ENCODE measurements around the gene KCNS3. TPM values are rescaled to one million over a fixed set of nuclear protein-coding genes. Genes with fewer than 3 reads are reported as not detected.

Gene KCNS3, protein sequence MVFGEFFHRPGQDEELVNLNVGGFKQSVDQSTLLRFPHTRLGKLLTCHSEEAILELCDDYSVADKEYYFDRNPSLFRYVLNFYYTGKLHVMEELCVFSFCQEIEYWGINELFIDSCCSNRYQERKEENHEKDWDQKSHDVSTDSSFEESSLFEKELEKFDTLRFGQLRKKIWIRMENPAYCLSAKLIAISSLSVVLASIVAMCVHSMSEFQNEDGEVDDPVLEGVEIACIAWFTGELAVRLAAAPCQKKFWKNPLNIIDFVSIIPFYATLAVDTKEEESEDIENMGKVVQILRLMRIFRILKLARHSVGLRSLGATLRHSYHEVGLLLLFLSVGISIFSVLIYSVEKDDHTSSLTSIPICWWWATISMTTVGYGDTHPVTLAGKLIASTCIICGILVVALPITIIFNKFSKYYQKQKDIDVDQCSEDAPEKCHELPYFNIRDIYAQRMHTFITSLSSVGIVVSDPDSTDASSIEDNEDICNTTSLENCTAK
- total RNA-seq = 100 to 1,000 TPM in 2 of 5 donors, 10 to 100 TPM in 3; 18.1 to 150 (median 31.0) TPM
- polyA plus RNA-seq = 10 to 100 TPM in 2 of 3 donors, 1 to 10 TPM in 1; 7.6 to 15.0 (median 12.3) TPM
- long read RNA-seq, donor 1, partial matches to known transcripts = 0 of 3 reads
- long read RNA-seq, donor 1, other reads (novel, unspliced or antisense) = 0 of 3 reads
- long read RNA-seq, donor 2, transcript KCNS3-201 (3 exons, 2,333 nt) = major isoform, 5 of 5 reads
- long read RNA-seq, donor 2, partial matches to known transcripts = 0 of 5 reads
- long read RNA-seq, donor 2, other reads (novel, unspliced or antisense) = 0 of 5 reads
- long read RNA-seq, donor 3, partial matches to known transcripts = 0 of 2 reads
- long read RNA-seq, donor 3, other reads (novel, unspliced or antisense) = 0 of 2 reads
- long read RNA-seq, donor 4, partial matches to known transcripts = 0 of 1 reads
- long read RNA-seq, donor 4, other reads (novel, unspliced or antisense) = 0 of 1 reads
- long read RNA-seq, donor 5, partial matches to known transcripts = 0 of 2 reads
- long read RNA-seq, donor 5, other reads (novel, unspliced or antisense) = 0 of 2 reads
- long read RNA-seq, donor 6 = 0 reads
- long read RNA-seq, donor 7, transcript KCNS3-201 (3 exons, 2,333 nt) = major isoform, 6 of 11 reads
- long read RNA-seq, donor 7, partial matches to known transcripts = 5 of 11 reads
- long read RNA-seq, donor 7, other reads (novel, unspliced or antisense) = 0 of 11 reads
- long read RNA-seq, donor 8, partial matches to known transcripts = 0 of 1 reads
- long read RNA-seq, donor 8, other reads (novel, unspliced or antisense) = 0 of 1 reads
- long read RNA-seq, donor 9, partial matches to known transcripts = 0 of 1 reads
- long read RNA-seq, donor 9, other reads (novel, unspliced or antisense) = 0 of 1 reads
- long read RNA-seq, donor 10, partial matches to known transcripts = 0 of 2 reads
- long read RNA-seq, donor 10, other reads (novel, unspliced or antisense) = 0 of 2 reads

DNA sequence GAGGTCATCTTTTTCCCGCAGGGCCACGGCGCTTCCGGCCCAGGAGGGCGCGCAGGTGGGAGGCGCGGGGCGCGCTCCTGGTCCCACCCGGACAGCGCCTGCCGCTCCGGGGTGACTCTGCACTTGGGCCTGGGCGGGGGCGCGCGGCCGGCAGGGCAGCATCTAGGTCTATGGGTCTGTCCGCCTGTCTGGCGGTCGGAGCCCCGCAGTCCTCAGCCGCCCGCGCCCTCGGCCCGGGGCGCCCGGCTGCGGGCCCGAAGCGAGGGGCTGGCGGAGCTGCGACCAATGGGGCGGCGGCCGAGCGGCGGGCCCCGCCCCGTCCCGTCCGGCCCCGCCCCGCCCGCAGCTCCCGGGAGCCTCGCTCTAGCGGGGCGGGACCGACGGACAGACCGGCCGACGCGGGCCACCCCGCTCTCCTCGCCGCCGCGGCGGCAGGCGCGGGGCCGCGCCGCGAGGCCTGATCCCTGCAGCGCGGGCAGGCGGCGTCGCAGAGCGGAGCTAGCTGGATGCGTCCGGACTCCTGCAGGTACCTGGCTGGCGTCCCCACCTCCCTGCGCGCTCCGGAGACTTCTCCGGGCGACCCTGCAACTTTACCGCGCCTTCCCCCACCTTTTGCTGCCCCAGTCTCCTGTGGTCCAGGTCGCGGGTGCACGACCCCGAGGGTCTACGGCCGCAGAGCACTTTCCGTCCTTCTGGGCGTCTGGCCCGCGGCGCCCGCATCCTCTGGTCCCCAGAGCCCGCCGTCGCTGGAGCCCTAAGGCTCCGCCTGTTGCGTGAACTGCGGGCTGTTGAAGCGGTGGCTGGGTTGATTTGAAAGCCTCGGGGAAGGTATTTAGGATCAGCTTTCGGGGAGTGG is at the start of gene KCNS3:
Gene KCNS3, plus strand, starts transcription at position 387 of the 856 bp plus-strand sequence. CDS start 52,342 bp downstream, outside the sequence.
- 1 to 4% (median 1%) methylated on average over 19 to 106 of the region's 106 CpGs for WGBS, 5 donors
- Histone ChIP-seq H3K27ac (peak within 1 kb of the TSS; percentile 66 to 91 (median 83)), H3K9me3 (no peaks in the 10 kb centered on the region), H3K36me3 (no peaks in the 10 kb centered on the region), H3K4me3 (peak within 1 kb of the TSS; percentile 64 to 93 (median 70)), H3K4me1 (peaks cover 15 to 47% (median 35%) of the 10 kb centered on the region in 4 donors), H3K27me3 (peaks cover 0 to 44% (median 3%) of the 10 kb centered on the region in 3 donors)
- TF ChIP-seq POLR2A (IDR thresholded peaks at IDR 0.05) (no peak), POLR2AphosphoS5 (IDR thresholded peaks at IDR 0.05) (peak in 1 of 3 donors; percentile 8), EP300 (IDR thresholded peaks at IDR 0.05) (no peak)
- DNase-seq = peak; percentile 60 to 80
- intact Hi-C loops (cut with DNase I; ENCODE audit: low total_unique reads) = no loop called here

DNA sequence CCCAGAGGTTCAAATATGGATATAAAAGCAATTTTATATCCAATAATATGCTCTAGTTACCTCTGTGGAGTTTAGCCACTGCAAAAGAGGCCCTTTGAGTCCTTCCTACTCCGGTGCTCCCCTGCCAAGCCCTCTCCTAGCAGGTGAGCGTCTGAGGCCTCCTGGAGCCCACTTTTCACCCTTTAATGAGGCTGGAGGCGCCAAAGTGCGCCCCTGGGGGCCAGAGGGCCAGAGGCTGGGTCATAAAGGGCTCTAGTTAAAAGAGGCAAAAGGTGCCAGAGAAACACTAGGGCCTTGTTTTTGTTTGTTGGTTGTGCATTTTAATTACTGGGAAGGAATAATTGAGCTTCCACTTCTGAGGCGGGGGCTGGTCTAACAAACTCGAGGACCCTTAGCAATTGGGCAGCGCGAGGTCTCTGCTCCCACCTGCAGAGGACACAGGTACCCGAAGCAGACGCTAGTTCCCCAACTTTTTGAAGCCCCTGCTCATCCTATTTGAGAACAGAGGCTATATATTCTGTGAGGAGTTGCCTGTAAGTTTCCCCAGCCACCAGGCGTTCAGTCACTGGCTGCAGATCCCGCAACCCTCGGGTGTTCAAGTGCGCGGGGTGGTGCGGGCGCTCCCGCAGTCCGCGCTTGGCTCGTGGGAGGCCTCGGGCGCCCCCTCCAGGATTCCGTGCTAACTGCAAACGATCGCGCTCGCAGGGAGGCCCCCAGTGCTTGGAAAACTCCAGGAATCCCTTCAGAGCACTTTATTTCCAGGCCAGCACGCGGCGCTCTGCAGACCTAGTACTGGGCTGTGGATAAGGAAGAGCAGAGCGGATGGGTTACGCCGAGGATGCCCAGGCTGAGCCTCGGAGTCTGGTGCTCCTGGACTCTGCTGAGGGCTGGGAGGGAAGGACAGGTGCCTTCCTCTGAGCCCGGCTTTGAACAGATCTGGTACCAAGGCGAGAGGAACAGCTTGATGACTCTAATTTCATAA is 48.1 kb upstream of the KCNS3 start:
- H3K36me3 ChIP-seq = no peaks in the 10 kb centered on the region
- H3K27me3 ChIP-seq = peaks cover 0 to 13% (median 7%) of the 10 kb centered on the region in 3 donors
- no peaks in the 10 kb centered on the region for H3K9me3 ChIP-seq
- TF ChIP-seq, protein P1, sequence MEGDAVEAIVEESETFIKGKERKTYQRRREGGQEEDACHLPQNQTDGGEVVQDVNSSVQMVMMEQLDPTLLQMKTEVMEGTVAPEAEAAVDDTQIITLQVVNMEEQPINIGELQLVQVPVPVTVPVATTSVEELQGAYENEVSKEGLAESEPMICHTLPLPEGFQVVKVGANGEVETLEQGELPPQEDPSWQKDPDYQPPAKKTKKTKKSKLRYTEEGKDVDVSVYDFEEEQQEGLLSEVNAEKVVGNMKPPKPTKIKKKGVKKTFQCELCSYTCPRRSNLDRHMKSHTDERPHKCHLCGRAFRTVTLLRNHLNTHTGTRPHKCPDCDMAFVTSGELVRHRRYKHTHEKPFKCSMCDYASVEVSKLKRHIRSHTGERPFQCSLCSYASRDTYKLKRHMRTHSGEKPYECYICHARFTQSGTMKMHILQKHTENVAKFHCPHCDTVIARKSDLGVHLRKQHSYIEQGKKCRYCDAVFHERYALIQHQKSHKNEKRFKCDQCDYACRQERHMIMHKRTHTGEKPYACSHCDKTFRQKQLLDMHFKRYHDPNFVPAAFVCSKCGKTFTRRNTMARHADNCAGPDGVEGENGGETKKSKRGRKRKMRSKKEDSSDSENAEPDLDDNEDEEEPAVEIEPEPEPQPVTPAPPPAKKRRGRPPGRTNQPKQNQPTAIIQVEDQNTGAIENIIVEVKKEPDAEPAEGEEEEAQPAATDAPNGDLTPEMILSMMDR (IDR thresholded peaks at IDR 0.05) = peak in 5 of 7 experiments; percentile 21 to 83 (median 61)
- TF ChIP-seq POLR2A (IDR thresholded peaks at IDR 0.05) = no peak
- peak overlapping the region in 2 of 4 donors; percentile 1 to 28 for H3K4me3 ChIP-seq
- peak; percentile 58 to 90 for DNase-seq
- WGBS, 5 donors = 15 to 20% (median 16%) methylated on average over 29 to 37 of the region's 37 CpGs
- H3K4me1 ChIP-seq = peaks cover 6 to 11% (median 9%) of the 10 kb centered on the region in 4 donors
- intact Hi-C loops (cut with DNase I; ENCODE audit: low total_unique reads) = no loop called here
- no peak overlapping the region for H3K27ac ChIP-seq

DNA sequence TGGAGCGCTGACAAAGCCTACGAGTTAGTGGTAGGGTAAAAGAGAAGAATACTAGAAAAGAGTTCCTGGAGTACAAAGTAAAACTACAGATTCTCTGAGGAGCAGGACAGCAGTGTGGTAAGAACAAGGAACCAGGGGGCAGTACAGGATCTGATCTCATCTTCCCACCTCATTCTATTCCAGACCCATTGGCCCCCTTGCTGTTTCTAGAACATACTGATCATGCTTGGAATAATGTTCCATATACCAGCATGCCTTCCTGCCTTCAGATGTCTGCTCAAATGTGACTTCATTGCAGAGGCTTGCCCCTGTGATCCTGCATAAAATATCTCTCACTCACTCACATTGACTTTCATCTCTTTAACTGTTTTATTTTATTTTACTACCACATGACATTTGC is 43.0 kb upstream of the KCNS3 start:
- peaks cover 0 to 7% (median 1%) of the 10 kb centered on the region in 3 donors for H3K27me3 ChIP-seq
- WGBS, 5 donors = 32 to 84% (median 73%) methylated on average over 2 of the region's 2 CpGs
- TF ChIP-seq, protein P1 (IDR thresholded peaks at IDR 0.05) = no peak
- TF ChIP-seq EP300 (IDR thresholded peaks at IDR 0.05) = no peak
- no peak for TF ChIP-seq POLR2A (IDR thresholded peaks at IDR 0.05)
- TF ChIP-seq POLR2AphosphoS5 (IDR thresholded peaks at IDR 0.05) = no peak
- no peak overlapping the region for H3K4me3 ChIP-seq
- H3K4me1 ChIP-seq = peaks cover 4 to 5% (median 5%) of the 10 kb centered on the region in 4 donors
- no peaks in the 10 kb centered on the region for H3K9me3 ChIP-seq
- no peaks in the 10 kb centered on the region for H3K36me3 ChIP-seq
- no peak for DNase-seq
- H3K27ac ChIP-seq = no peak overlapping the region
- intact Hi-C loops (cut with DNase I; ENCODE audit: low total_unique reads) = no loop called here
